GM18511 (cell line): ENCODE data around the gene MUCL3.
"Not testable (repeated sequence)": the region's sequence is repeated elsewhere in the genome, so short reads cannot be mapped to it uniquely, and the experiment has no call there.

Experiments
- ATAC-seq: cut with Tn5 transposase; IDR thresholded peaks from one replicate; pipeline ENCODE4 v1.9.1; 2021; ENCODE audit warnings: mild to moderate bottlenecking, moderate library complexity; ENCODE audit not compliant: unreplicated experiment

MUCL3 gene

DNA sequence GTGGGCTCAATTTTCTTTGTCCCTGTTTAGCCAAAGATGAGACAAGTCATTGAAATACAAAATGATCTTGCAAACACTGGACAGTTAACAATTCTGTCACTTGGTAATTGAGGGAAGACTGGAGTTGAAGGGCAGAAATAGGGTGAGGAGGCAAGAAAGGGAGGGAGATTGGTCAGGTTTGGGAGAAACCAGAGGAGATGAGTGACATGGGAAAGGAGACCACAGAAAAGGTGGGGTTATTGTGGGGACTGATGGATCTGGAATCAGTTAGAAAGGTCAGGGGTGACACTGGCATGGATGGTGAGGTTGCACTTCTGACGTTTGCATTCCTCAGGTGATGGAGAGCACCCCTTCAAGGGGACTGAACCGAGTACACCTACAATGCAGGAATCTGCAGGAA, 32.1 kb upstream of the MUCL3 start:
- no peak for ATAC-seq

- not testable (repeated sequence) for ATAC-seq
Observed at GRCh38 chr6:30910473-30910872, 30.3 kb upstream of the MUCL3 start.

DNA sequence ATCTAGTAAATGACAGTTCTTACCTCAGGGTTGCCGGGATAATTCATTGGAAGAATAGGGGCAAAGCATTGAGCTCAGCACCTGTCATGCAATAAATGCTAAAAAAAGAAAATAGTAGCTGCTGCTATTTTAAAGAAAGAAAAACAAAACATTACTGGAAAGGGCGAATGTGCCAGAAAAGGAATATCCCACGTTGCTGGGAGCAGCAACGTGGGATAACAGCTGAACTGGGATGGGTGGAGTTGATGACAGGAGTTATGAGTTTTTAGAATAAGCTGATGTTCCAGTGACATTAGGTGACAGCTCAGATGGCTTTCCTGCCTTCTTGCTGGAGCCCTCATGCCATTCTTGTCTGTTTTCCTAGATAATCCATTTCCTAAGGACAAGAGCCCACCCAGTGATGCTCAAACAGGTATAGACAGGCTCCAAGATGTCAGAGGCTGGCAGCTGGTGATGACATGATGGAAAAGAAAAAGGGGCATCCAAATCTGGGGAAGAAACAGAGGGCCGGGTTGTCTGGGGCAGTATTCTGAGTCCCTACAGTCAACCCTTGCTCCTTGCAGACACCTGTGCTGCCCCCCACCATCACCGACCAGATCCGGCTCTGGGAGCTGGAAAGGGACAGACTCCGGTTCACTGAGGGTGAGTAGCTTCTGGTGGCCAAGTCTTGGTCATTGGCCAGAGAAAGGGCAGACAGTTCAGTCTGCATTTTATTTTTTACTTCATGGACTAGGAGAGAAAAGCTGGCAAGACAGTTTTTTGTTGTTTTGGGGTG, 27.8 kb upstream of the MUCL3 start:
- ATAC-seq = no peak

- no peak for ATAC-seq
Observed at GRCh38 chr6:30913721-30914075, 27.1 kb upstream of the MUCL3 start.

DNA sequence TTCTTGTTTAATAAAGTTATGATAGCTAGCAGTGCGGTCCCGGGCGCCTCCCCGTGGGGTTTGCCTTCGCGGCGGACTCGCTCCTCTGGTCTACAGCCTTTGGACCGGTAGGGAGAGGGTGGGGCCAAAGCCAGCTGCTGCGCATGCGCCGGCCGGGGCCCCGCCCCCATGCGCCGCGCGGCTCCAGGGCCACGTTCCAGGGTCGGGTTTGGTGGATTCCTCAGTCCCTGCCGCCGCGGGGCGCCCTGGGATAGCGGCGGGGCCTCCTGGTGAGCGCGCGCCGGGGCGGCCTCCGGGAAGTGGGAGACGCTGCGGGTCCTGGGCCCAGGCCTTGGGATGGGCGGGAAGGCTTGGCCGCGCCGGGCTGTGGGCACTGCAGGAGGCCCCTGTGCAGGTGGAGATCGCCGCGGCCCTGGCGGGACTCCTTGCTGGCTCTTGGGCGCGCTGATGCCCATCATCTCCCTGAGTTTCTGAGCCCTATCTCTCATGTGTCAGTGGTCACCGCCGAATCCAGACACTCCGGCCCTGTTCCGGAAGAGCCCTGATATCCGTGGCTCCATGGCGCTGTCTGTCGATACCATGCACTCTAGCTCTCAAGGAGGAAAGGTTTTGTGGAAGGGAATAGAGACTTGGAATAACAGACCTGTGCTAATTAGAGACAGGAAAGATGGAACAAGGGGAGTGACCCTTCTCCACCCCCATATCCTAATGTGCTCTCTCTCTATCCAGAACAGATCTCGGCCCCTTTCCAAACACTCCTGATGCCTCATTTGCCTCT, 26.5 kb upstream of the MUCL3 start, which contains the start of gene VARS2:
Gene VARS2 (plus strand): TSS at position 163 of the 778 bp plus-strand sequence. CDS start 599 bp downstream, at position 762.
- peak; percentile 90 for ATAC-seq

GRCh38 chr6:30914854-30915590, 25.8 kb upstream of the MUCL3 start:
- ATAC-seq = no peak

DNA sequence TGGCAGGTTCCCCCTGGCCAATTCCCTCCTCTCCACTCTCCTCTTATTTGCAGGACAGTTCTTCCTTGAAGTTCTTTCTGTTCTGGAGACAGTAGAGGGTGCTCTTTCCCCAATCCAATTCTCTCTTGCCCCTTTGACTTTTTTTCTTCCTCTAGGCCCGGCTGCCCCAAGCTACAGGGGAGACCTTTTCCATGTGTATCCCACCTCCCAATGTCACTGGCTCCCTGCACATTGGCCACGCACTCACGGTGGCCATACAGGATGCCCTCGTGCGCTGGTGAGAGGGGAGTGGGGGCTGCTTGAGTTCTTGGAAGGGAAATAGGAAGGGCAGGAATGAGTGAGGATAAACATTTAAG, 25.2 kb upstream of the MUCL3 start:
- ATAC-seq = no peak

- ATAC-seq = no peak
Observed at GRCh38 chr6:30917041-30917440, 23.7 kb upstream of the MUCL3 start.

- no peak for ATAC-seq
Observed at GRCh38 chr6:30917487-30917886, 23.3 kb upstream of the MUCL3 start.

GRCh38 chr6:30918670-30919069, 22.1 kb upstream of the MUCL3 start:
- ATAC-seq = no peak

GRCh38 chr6:30922447-30922852, 18.3 kb upstream of the MUCL3 start:
- ATAC-seq = no peak

DNA sequence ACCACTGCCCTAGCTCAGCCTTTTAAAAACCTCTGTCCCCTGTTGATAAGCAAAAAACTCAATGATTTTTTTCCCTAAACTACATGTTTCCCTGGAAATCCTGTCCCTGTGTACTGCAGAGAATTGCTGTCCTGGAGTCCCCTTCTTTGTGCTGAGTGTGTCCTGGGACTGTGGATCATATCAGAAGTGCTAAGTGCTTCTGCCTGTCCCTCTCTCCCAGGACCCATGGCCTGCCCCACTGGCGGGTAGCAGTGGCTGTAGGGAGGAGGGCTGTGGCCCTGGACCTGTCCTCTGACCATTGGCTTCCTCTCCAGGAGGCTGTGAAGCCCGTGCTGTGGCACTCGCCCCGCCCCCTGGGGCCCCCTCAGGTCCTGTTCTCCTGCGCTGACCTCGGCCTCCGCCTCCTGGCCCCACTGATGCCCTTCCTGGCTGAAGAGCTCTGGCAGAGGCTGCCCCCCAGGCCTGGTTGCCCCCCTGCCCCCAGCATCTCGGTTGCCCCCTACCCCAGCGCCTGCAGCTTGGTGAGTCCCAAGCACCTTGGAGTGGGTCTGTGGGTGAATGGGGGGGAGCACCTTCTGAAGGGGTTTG, 16.6 kb upstream of the MUCL3 start:
- ATAC-seq = not testable (repeated sequence)

DNA sequence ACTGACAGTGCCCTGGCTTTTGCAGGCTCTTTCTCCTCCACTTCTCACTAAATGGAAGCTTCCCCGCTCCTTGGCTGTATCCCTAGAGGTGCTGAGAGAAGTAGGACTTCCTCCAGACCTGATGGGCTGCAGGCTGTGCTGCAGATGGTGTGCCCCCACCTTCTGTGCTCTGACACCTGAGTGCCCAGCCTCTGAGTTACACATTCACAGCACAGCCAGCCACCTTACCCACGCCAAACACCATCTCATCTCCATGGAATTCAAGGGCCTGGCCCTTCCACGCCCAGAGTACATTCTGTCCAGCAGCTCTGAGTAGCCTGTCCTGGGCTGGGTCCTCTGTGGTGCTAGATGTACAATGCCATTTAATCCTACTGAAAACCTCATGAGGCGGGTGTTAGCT, 14.1 kb upstream of the MUCL3 start:
- no peak for ATAC-seq

DNA sequence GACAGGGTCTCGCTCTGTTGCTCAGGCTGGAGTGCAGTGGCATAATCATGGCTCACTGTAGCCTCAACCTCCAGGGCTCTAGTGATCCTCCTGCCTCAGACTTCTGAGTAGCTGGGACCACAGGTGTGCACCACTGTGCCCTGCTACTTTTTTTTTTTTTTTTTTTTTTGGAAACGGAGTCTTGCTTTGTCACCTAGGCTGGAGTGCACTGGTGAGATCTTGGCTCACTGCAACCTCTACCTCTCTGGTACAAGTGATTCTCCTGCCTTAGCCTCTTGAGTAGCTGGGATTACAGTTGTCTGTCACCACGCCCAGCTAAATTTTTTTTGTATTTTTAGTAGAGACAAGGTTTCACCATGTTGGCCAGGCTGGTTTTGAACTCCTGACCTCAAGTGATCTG, 13.7 kb upstream of the MUCL3 start:
- not testable (repeated sequence) for ATAC-seq

DNA sequence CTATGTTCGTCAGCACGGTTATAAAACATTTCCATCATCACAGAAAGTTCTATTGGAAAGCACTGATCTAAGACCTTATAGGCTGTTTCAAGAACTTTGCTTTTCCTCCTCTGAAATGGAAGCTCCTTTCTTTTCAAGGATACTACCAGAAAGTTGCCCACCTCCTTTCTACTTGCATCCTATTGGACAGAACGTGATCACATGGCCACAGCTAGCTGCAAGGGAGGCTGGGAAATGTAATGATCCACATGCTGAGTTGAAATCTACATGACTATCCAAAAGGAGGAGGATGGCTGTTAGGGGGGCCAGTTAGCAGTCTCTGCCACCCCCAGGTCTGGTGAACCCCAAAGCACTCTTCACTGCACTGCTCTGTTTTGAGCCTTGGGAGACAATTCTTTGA, 12.1 kb upstream of the MUCL3 start:
- no peak for ATAC-seq

GRCh38 chr6:30930506-30930905, 10.3 kb upstream of the MUCL3 start:
- ATAC-seq = no peak

DNA sequence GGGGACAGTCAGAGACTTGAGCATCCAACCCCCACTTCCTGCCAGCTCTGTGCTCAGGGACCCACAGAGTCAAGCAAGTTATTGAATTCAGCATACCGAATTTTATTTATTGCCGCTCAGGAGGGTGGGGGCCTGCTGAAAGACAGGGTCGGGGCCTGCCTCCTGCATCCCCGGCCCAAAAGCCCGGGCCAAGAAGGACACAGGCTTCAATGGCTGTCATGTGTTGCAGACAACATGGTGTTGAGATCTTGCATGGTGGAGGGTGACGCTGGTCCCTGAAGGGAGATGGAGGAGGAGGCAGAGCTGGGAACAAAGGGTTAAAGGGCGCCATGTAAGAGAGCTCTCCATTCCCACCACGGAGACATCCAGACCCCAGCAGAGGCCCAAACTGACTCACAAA, 9.5 kb upstream of the MUCL3 start:
- no peak for ATAC-seq

DNA sequence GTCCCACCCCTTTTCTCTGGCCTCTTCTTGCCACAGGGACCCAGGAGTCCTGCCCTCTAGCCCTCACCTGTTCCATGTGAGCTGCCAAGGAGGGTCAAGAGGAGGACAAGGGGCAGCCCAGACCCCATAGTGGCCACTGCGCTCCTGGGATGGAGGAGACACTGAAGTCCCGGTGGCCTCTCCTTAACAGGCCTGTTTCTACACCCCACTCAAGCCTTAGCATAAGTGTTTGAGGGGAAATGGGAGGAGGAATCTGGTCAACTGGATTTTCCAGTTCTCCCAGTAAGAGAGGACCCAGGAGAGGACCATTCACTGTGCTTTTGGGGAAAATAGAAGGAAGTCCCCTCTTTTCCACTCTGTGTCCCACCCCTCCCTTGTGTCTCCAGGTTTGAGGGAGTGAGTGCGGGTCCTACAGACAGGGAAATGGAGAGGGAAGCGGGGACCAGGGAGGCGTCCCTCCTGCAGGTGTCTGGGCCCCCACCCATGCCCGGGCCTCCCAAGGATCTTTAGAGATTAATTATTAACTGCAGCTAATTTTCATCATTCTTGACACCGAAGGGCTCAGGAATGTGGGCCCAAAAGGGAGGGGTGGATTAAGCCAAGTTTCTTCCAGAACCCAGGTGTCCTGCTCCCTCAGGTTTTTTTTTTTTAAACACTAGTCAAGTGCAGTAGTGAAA, 8.7 kb upstream of the MUCL3 start, which contains the start of gene SFTA2:
Gene SFTA2 (minus strand): TSS at position 202 of the 677 bp plus-strand sequence. CDS start 74 bp downstream, at position 128.
- no peak for ATAC-seq

- no peak for ATAC-seq
Observed at GRCh38 chr6:30932665-30933365, 8.0 kb upstream of the MUCL3 start.

DNA sequence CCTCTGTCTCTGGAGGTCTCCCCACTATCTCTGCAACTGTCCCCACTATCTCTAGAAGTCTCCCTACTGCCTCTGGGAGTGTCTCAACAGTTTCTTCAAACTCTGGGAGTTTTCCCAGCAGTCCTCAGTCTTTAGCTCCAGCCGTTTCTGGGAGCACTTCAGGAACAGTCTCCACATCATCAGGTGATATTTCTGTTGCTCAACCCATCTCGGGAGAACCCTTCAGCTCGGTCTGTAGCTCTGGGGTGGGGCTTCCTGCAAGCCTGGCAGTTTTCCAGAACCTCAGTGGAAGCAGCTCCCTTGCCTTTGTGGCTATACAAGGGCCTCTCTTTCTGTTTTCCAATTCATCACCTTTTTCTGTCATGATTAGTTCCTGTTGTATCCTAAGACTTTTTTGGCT, 5.8 kb upstream of the MUCL3 start:
- no peak for ATAC-seq
